Cardiac muscle cell (in vitro differentiated cells and primary cell): ENCODE data around the gene RFX1. TPM values are rescaled to one million over a fixed set of nuclear protein-coding genes. Genes with fewer than 3 reads are reported as not detected.
"Not testable (repeated sequence)": the region's sequence is repeated elsewhere in the genome, so short reads cannot be mapped to it uniquely, and the experiment has no call there.

Source experiments
- DNase-seq, 2 donors: peaks; one replicate each; pipeline versions ENCODE4 v3.0.0 to v3.0.0-alpha.2; 2010 to 2017; ENCODE audit warnings: low read depth in 1 of 2, low spot score in 1 of 2
- H3K27ac ChIP-seq: fragments of 200-600 bp; sonication (generic); 2 replicates; pipeline ENCODE4 v1.5.1; 2016
- H3K27me3 ChIP-seq: fragments of 200-600 bp; sonication (generic); 2 replicates; pipeline ENCODE4 v1.6.0; 2016; ENCODE audit warnings: control low read depth
- H3K36me3 ChIP-seq: fragments of 200-600 bp; sonication (generic); 2 replicates; pipeline ENCODE4 v1.5.1; 2016; ENCODE audit warnings: control low read depth
- H3K4me1 ChIP-seq: fragments of 200-600 bp; sonication (generic); 2 replicates; pipeline ENCODE4 v1.8.1; 2017; ENCODE audit warnings: low read depth, mild to moderate bottlenecking, mixed run types
- H3K4me3 ChIP-seq: fragments of 200-600 bp; sonication (generic); 2 replicates; pipeline ENCODE4 v1.5.1; 2016; ENCODE audit warnings: mild to moderate bottlenecking
- H3K9me3 ChIP-seq: fragments of 200-600 bp; sonication (generic); 2 replicates; pipeline ENCODE4 v1.5.1; 2017; ENCODE audit warnings: low read depth, mild to moderate bottlenecking, control low read depth
- polyA plus RNA-seq: library from polyadenylated mRNA; unstranded; fragments of >200 nt; fragmentation: Nextera tagmentation; extraction: Ambion mirVana; gene quantifications from 2 replicates; pipeline ENCODE4 v1.2.1, GENCODE V29; 2016
- total RNA-seq: library from RNA; depleted of rRNA; stranded (reverse); fragments of >200 nt; gene quantifications from 2 replicates; pipeline ENCODE4 v1.2.3, GENCODE V29; 2016
- TF ChIP-seq, protein P1 (sequence below): IDR thresholded peaks from 2 replicates; pipeline ENCODE4 v1.5.1; 2012; ENCODE audit warnings: low read depth, mild to moderate bottlenecking, low read length

Gene RFX1
- total and polyA plus RNA-seq, 2 experiments from 2014 or later: 3.3 to 8.9 TPM

DNA sequence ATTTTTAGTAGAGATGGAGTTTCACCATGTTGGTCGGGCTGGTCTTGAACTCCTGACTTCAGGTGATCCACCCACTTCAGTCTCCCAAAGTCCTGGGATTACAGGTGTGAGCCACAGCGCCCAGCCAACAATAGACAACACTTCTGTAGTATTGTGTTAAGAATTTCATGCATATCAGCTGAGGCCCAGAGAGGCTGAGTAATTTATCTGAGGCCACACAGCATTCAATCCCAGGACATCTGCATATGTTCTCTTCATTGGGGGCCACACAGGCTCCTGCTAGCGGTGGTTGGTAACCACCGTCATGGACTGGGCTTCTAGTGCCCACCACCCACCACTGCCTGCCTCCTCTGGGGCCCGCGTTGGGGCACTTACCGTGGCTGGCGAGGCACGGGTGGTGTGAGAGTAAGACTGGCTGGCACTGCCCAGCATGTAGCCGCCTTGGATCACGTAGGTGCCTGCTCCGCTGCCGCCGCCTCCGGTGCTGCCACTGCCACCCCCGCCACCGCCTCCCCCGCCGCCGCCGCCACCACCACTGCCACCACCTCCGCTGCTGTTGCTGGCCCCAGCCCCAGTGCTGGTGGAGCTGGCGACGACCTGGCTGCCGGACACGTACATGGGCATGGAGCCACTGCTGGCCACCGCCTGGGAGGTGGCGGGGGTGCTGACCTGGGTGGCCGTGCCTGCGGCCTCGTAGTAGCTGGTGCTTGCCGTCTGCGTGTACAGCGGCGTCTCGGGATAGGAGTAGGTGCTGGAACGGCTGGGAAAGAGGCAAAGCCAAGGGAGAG lies 33.6 kb downstream of the RFX1 start:
- H3K9me3 ChIP-seq: no peaks in the 10 kb centered on the region
- no peaks in the 10 kb centered on the region for H3K4me1 ChIP-seq
- peaks cover 19% of the 10 kb centered on the region for H3K36me3 ChIP-seq
- no peak overlapping the region for H3K4me3 ChIP-seq
- TF ChIP-seq, protein P1, sequence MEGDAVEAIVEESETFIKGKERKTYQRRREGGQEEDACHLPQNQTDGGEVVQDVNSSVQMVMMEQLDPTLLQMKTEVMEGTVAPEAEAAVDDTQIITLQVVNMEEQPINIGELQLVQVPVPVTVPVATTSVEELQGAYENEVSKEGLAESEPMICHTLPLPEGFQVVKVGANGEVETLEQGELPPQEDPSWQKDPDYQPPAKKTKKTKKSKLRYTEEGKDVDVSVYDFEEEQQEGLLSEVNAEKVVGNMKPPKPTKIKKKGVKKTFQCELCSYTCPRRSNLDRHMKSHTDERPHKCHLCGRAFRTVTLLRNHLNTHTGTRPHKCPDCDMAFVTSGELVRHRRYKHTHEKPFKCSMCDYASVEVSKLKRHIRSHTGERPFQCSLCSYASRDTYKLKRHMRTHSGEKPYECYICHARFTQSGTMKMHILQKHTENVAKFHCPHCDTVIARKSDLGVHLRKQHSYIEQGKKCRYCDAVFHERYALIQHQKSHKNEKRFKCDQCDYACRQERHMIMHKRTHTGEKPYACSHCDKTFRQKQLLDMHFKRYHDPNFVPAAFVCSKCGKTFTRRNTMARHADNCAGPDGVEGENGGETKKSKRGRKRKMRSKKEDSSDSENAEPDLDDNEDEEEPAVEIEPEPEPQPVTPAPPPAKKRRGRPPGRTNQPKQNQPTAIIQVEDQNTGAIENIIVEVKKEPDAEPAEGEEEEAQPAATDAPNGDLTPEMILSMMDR: no peak
- H3K27ac ChIP-seq: no peak overlapping the region
- H3K27me3 ChIP-seq: no peaks in the 10 kb centered on the region
- DNase-seq: no peak

DNA sequence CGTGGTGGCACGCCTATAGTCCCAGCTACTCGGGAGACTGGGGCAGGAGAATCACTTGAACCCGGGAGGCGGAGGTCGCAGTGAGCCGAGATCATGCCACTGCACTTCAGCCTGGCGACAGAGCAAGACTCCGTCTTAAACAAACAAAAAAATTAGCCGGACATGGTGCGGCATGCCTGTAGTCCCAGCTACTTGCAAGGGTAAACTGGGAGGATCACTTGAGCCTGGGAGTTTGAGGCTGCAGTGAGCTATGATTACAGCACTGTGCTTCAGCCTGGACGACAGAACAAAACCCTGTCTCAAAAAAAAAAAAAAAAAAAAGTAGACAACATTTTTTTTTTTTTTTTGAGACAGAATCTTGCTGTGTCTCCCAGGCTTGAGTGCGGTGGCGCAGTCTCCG lies 34.3 kb downstream of the RFX1 start:
- H3K4me1 ChIP-seq, DNase-seq, H3K9me3 ChIP-seq, H3K27ac ChIP-seq, H3K4me3 ChIP-seq, H3K27me3 ChIP-seq: not testable (repeated sequence)
- H3K36me3 ChIP-seq: peaks cover 22% of the 10 kb centered on the region

DNA sequence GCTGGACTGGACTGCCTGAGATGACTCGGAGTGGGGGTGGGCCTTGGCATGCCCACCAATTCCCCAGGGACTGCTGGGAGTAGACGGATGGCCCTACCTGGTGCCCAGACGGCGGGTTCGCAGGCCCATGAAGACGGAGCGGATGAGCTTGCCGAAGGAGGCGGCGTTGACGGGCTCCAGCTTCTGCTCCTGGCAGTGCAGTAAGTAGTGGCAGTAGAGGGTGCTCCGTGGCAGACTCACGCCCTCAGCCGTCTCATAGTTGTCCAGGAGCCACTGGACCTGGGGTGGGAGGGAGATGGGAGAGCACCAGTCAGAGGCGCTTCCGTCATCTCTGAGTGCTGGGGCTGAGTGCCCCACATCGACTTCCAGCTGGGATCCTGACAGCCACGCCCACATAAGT lies 36.2 kb downstream of the RFX1 start:
- Histone ChIP-seq H3K9me3 (no peaks in the 10 kb centered on the region), H3K36me3 (peaks cover 31% of the 10 kb centered on the region), H3K4me1 (no peaks in the 10 kb centered on the region), H3K27ac (no peak overlapping the region), H3K27me3 (no peaks in the 10 kb centered on the region), H3K4me3 (no peak overlapping the region)
- no peak for DNase-seq
- TF ChIP-seq, protein P1: no peak

DNA sequence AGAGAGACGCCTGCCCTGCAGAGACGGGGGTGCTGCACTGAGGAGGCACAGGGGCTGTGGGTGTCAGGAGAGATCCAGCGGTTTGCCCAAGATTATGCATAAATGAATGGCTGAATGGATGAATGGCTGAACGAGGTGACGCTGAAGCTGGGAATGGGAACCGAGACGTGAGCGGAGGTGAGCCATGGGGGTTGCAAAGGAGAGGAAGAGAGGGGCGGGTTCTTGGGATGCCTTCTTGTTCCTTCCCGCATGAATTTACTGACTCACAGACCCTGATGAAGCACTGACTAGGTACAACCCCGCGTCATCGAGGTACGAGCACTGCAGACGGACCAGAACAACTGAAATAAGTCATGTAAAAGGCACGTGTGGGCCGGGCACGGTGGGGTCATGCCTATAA lies 37.1 kb downstream of the RFX1 start:
- no peak for DNase-seq
- Histone ChIP-seq H3K4me3 (no peak overlapping the region), H3K4me1 (no peaks in the 10 kb centered on the region), H3K9me3 (no peaks in the 10 kb centered on the region), H3K27ac (no peak overlapping the region), H3K27me3 (peaks cover 2% of the 10 kb centered on the region), H3K36me3 (peaks cover 31% of the 10 kb centered on the region)
- TF ChIP-seq, protein P1: no peak

DNA sequence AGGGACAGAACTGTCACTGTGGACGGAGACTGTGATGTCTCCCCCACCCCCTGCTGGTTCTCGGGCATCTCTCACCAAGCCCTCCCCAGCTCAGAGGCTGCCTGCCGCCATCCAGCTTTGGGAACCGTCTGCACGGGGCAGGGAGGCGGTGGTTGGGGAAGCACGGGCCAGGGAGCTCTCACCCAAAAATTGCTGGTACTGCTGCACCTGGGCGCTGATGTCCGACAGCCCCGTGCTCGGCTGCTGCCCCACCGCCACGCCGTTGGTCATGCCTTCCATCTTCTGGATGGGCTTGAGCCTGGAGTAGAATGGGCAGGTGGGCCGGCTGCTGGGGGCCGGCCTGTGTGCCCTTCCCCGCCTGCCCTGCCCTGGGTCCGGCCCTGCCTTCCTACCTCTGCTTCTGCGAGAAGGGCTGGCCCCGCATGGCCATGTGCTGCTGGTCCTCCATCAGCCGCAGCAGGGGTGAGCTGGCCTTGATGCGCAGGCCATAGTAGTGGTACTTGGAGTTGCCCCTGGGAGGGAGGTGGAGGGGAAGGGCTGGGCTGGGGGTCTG lies 37.7 kb downstream of the RFX1 start:
- Histone ChIP-seq H3K4me3 (no peak overlapping the region), H3K9me3 (no peaks in the 10 kb centered on the region), H3K36me3 (peaks cover 31% of the 10 kb centered on the region), H3K4me1 (no peaks in the 10 kb centered on the region), H3K27me3 (peaks cover 8% of the 10 kb centered on the region), H3K27ac (no peak overlapping the region)
- no peak for DNase-seq
- TF ChIP-seq, protein P1: no peak

DNA sequence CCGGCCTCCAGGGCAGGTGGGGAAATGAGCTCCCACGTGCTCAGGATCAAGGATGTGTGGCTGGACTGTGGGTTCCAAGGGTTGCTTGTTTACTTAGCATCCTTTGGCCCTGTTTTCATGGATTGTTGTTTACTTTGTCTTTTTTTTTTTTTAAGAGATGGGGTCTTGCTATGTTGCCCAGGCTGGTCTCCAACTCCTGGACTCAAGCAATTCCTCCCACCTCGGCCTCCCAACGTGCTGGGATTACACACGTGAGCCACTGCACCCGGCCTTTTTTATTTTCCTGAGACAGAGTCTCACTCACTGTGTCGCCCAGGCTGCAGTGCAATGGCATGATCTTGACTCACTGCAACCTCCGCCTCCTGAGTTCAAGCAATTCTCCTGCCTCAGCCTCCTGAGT lies 38.9 kb downstream of the RFX1 start:
- not testable (repeated sequence) for H3K27ac ChIP-seq, H3K9me3 ChIP-seq, H3K4me1 ChIP-seq, DNase-seq, H3K4me3 ChIP-seq
- Histone ChIP-seq H3K27me3 (peaks cover 16% of the 10 kb centered on the region), H3K36me3 (peaks cover 26% of the 10 kb centered on the region)
